Nucleus accumbens (tissue), 56 donors: ENCODE results near the gene INAVA.
A peak's percentile ranks its signal among the peaks of the same experiment; 100 is the strongest.

ENCODE experiments used
- DNase-seq, 56 donors: peaks; one replicate each; lab custom pipeline; 2025; lab: John Stamatoyannopoulos, UW

INAVA gene

GRCh38 chr1:200875416-200875815 lies 19.3 kb upstream of the INAVA start:
- DNase-seq, result no peak

GRCh38 chr1:200877010-200877409 lies 17.7 kb upstream of the INAVA start:
- no peak for DNase-seq

- DNase-seq, result no peak
These were observed 16.7 kb upstream of the INAVA start for GRCh38 chr1:200877839-200878551.

- no peak for DNase-seq
These were observed 14.5 kb upstream of the INAVA start for GRCh38 chr1:200880212-200880611.

GRCh38 chr1:200883118-200883517 lies 11.6 kb upstream of the INAVA start:
- DNase-seq, result no peak

- DNase-seq, result no peak
These were observed 8.9 kb upstream of the INAVA start for GRCh38 chr1:200885623-200886402.

- no peak for DNase-seq
These were observed 8.1 kb upstream of the INAVA start for GRCh38 chr1:200886594-200886993.

- DNase-seq, result no peak
These were observed 7.7 kb upstream of the INAVA start for GRCh38 chr1:200887036-200887435.

- DNase-seq, result no peak
These were observed 6.8 kb upstream of the INAVA start for GRCh38 chr1:200887772-200888348.

GRCh38 chr1:200888349-200888838 lies 6.3 kb upstream of the INAVA start:
- DNase-seq, result no peak

- DNase-seq, result no peak
These were observed 5.1 kb upstream of the INAVA start for GRCh38 chr1:200889571-200889970.

- DNase-seq, result no peak
These were observed 4.7 kb upstream of the INAVA start for GRCh38 chr1:200890027-200890426.

GRCh38 chr1:200890818-200891773 lies 3.6 kb upstream of the INAVA start:
- peak in 28 of 56 donors; percentile 5 to 65 (median 34) for DNase-seq

GRCh38 chr1:200891774-200892157 lies 2.9 kb upstream of the INAVA start:
- DNase-seq, result peak in 4 of 56 donors; percentile 4 to 28 (median 18)

GRCh38 chr1:200892546-200892945 lies 2.2 kb upstream of the INAVA start:
- DNase-seq, result no peak

GRCh38 chr1:200892958-200893357 lies 1.7 kb upstream of the INAVA start:
- DNase-seq, result no peak

GRCh38 chr1:200893411-200893901 lies 1.2 kb upstream of the INAVA start:
- DNase-seq, result no peak

- no peak for DNase-seq
These were observed 716 bp downstream of the INAVA start for GRCh38 chr1:200895443-200895789.

- no peak for DNase-seq
These were observed 1.3 kb downstream of the INAVA start for GRCh38 chr1:200895801-200896530.
